Vagina (tissue), 2 donors: ENCODE results near the gene CASKIN2.

Experiments used
- POLR2A ChIP-seq, 2 donors: fragments of 450-650 bp; IDR thresholded peaks; one replicate each; pipeline ENCODE4 v1.6.1; 2017; ENCODE audit warnings: antibody characterized with exemption in 2 of 2, mild to moderate bottlenecking in 2 of 2, moderate library complexity in 2 of 2
- POLR2AphosphoS5 ChIP-seq, 2 donors: sonication (generic); formaldehyde crosslinking; IDR thresholded peaks; one replicate each; pipeline ENCODE4 v1.9.0; 2017; ENCODE audit warnings: antibody characterized with exemption in 2 of 2, mild to moderate bottlenecking in 2 of 2, low read depth in 1 of 2; ENCODE audit not compliant: insufficient read depth in 1 of 2
- TF ChIP-seq, protein P1 (sequence below), 3 experiments: fragments of 450-650 bp in 2 of 3; fragments of 200-600 bp in 1 of 3; sonication (generic) in 1 of 3; IDR thresholded peaks; one replicate each; pipeline ENCODE4 v1.5.1; 2017 to 2019; ENCODE audit warnings: antibody characterized with exemption in 3 of 3, mild to moderate bottlenecking in 2 of 3, moderate library complexity in 2 of 3

DNA sequence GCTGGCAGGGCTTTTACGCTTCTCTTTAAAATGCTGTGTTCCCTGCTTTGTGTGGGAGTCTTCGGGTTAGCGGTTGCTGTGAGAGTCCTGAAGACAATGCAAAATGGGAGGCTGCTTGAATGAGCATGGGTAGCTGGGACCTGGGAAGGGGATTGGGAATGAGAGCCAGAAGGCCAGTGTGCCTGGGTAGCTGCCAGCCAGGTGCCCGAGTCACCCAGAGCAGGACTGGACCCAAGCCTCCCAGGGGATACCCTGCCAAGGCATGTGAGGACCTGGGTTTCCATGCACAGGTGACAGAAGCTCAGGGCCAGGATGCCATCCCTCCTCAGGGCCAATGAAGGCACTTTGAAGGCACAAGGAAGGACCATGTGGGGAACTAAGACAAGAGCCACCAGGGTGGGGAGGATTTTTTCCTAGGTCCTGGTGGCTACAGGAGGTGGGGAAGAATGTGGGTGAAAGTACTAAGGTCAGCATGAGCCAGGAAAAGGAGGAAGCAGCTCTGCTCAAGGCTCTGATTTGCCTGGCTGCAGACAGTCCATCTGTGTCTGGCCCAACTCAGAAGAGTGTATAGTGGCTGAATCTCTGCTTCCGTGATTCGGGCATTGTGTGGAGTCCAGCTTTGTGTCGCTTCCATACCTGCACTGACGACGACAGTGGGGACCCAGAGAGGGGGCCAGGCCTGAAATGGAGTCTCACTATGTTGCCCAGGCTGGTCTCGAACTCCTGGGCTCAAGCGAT, 38.4 kb downstream of the CASKIN2 start:
- TF ChIP-seq, protein P1, sequence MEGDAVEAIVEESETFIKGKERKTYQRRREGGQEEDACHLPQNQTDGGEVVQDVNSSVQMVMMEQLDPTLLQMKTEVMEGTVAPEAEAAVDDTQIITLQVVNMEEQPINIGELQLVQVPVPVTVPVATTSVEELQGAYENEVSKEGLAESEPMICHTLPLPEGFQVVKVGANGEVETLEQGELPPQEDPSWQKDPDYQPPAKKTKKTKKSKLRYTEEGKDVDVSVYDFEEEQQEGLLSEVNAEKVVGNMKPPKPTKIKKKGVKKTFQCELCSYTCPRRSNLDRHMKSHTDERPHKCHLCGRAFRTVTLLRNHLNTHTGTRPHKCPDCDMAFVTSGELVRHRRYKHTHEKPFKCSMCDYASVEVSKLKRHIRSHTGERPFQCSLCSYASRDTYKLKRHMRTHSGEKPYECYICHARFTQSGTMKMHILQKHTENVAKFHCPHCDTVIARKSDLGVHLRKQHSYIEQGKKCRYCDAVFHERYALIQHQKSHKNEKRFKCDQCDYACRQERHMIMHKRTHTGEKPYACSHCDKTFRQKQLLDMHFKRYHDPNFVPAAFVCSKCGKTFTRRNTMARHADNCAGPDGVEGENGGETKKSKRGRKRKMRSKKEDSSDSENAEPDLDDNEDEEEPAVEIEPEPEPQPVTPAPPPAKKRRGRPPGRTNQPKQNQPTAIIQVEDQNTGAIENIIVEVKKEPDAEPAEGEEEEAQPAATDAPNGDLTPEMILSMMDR (IDR thresholded peaks at IDR 0.05) = no peak
- no peak for TF ChIP-seq POLR2A (IDR thresholded peaks at IDR 0.05)
- TF ChIP-seq POLR2AphosphoS5 (IDR thresholded peaks at IDR 0.05; ENCODE audit: insufficient read depth in 1 of 2, low read depth in 1 of 2) = no peak
